HG02852 (cell line): ENCODE results near the gene GID8.
A peak's percentile ranks its signal among the peaks of the same experiment; 100 is the strongest.

Source experiments
- ATAC-seq: cut with Tn5 transposase; IDR thresholded peaks from one replicate; pipeline ENCODE4 v1.9.1; 2021; ENCODE audit warnings: mild to moderate bottlenecking, moderate library complexity; ENCODE audit not compliant: unreplicated experiment

The GID8 gene

GRCh38 chr20:62938105-62938888 lies at the start of gene GID8:
GID8 (plus strand) TSS chr20:62938147; CDS start chr20:62941503, 3,356 bp downstream.
- ATAC-seq = peak; percentile 34

GRCh38 chr20:62888406-62888805 lies 49.5 kb upstream of the GID8 start:
- ATAC-seq = no peak

- ATAC-seq = no peak
These were observed 49.0 kb upstream of the GID8 start for GRCh38 chr20:62888910-62889309.

GRCh38 chr20:62889411-62889810 lies 48.5 kb upstream of the GID8 start:
- ATAC-seq = no peak

- ATAC-seq = no peak
These were observed 48.1 kb upstream of the GID8 start for GRCh38 chr20:62889871-62890270.

- ATAC-seq = no peak
These were observed 47.5 kb upstream of the GID8 start for GRCh38 chr20:62890444-62890843.

GRCh38 chr20:62891111-62891510 lies 46.8 kb upstream of the GID8 start:
- ATAC-seq = no peak

GRCh38 chr20:62892348-62893304 lies 45.3 kb upstream of the GID8 start:
- no peak for ATAC-seq

GRCh38 chr20:62893700-62894099 lies 44.2 kb upstream of the GID8 start:
- no peak for ATAC-seq

GRCh38 chr20:62894261-62894660 lies 43.7 kb upstream of the GID8 start:
- no peak for ATAC-seq

- no peak for ATAC-seq
These were observed 42.4 kb upstream of the GID8 start for GRCh38 chr20:62895539-62895938.

- ATAC-seq = no peak
These were observed 41.4 kb upstream of the GID8 start for GRCh38 chr20:62896526-62896925.

- no peak for ATAC-seq
These were observed 40.3 kb upstream of the GID8 start for GRCh38 chr20:62897666-62898065.

- no peak for ATAC-seq
These were observed 39.6 kb upstream of the GID8 start for GRCh38 chr20:62898093-62898964.

GRCh38 chr20:62898970-62899632 lies 38.8 kb upstream of the GID8 start:
- ATAC-seq = peak; percentile 46

- ATAC-seq = no peak
These were observed 38.3 kb upstream of the GID8 start for GRCh38 chr20:62899633-62900051.

- peak; percentile 80 for ATAC-seq
These were observed 37.8 kb upstream of the GID8 start for GRCh38 chr20:62900052-62900691.

- peak; percentile 3 for ATAC-seq
These were observed 37.0 kb upstream of the GID8 start for GRCh38 chr20:62900692-62901584.

GRCh38 chr20:62901891-62902290 lies 36.1 kb upstream of the GID8 start:
- no peak for ATAC-seq
